ENCODE data around the gene IVD.

DNA sequence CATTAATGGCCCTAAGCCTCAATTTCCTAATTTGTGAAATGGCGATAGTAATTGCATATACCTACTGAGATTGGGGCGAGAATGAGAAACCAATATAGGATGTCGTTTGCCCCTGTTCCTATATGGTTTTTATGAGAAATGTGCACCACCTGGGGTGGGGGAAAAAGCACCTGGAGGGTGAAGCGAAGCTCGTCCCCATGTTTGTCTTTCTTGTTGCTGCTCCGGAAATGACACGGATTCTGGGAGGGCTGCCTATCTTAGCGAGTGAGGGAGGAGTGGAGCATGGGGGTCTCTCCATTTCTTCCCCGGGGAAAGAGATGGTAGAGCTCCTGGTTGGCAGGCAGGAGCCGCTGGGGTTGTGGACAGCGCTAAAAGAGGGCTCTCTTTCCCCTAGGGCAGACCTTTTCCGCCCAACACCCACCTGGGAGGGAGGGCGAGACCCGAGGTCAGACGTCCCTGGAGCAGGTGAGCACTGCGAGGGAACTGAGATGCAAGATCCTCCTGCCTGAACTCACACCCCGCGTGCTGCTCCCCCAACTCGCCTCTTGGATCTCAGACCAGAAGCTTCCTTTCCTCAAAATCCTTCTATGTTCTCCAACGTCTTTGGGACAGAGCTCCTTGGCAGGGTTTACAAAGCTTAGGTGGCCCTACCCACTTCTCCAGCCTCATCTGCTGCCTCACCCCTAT, 29.6 kb downstream of the IVD start:
- TF ChIP-seq, protein P1, sequence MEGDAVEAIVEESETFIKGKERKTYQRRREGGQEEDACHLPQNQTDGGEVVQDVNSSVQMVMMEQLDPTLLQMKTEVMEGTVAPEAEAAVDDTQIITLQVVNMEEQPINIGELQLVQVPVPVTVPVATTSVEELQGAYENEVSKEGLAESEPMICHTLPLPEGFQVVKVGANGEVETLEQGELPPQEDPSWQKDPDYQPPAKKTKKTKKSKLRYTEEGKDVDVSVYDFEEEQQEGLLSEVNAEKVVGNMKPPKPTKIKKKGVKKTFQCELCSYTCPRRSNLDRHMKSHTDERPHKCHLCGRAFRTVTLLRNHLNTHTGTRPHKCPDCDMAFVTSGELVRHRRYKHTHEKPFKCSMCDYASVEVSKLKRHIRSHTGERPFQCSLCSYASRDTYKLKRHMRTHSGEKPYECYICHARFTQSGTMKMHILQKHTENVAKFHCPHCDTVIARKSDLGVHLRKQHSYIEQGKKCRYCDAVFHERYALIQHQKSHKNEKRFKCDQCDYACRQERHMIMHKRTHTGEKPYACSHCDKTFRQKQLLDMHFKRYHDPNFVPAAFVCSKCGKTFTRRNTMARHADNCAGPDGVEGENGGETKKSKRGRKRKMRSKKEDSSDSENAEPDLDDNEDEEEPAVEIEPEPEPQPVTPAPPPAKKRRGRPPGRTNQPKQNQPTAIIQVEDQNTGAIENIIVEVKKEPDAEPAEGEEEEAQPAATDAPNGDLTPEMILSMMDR (conservative IDR thresholded peaks at IDR 0.05 in 1 of 2, IDR thresholded peaks at IDR 0.05 in 1 of 2; ENCODE audit: extremely low read depth in 1 of 2, insufficient read depth in 1 of 2, low read depth in 1 of 2, low read length in 2 of 2), result no peak
- no peak for TF ChIP-seq EZH2 (IDR thresholded peaks at IDR 0.05; ENCODE audit: borderline replicate concordance, low read length)
